ENCODE measurements around the gene CREB3L2. TPM values are rescaled to one million over a fixed set of nuclear protein-coding genes. Genes with fewer than 3 reads are reported as not detected.

Gene CREB3L2
- total and polyA plus RNA-seq, 2 of the 13 experiments (the other 11 are each of a cell fraction or from before 2014, with no cell fraction given) = 22.1 to 41.1 TPM

- no peak overlapping the region for H3K4me2 ChIP-seq (ENCODE audit: low read depth, low read length)
- H3K9ac ChIP-seq (ENCODE audit: insufficient read depth, low read depth, low read length) = no peak overlapping the region
- BruUV-seq (replicated peaks) = no TSS peak
- in situ Hi-C loops (cut with HindIII; ENCODE audit: extremely low pct_ligation_motif_present, low pct_unique_long_range_greater_than_20kb) = no loop called here
- intact Hi-C loops (cut with micrococcal nuclease; ENCODE audit: unreplicated experiment) = no loop called here
- H3K27ac ChIP-seq (ENCODE audit: extremely low read length, insufficient read depth, low read length) = no peak overlapping the region
- peaks cover 13 to 58% of the 10 kb centered on the region in 2 experiments for H3K36me3 ChIP-seq (replicated peaks in 1 of 2; ENCODE audit: control insufficient read depth in 1 of 2, insufficient read depth in 2 of 2, low read length in 2 of 2)
- TF ChIP-seq MTF2 (CRISPR knock-in tag; IDR thresholded peaks at IDR 0.05; ENCODE audit: borderline replicate concordance) = no peak
- peaks cover 98% of the 10 kb centered on the region for H3K79me2 ChIP-seq (ENCODE audit: insufficient read depth, low read length)
- DNase-seq (ENCODE audit: low spot score) (no peak), ATAC-seq (no peak), FAIRE-seq (no peak)
- peaks cover 100% of the 10 kb centered on the region for H3K4me1 ChIP-seq (ENCODE audit: insufficient read depth, low read length)
- no peaks in the 10 kb centered on the region for H3K27me3 ChIP-seq (ENCODE audit: control insufficient read depth in 1 of 2, insufficient read depth in 2 of 2, low read length in 2 of 2)
- H4K20me1 ChIP-seq (ENCODE audit: insufficient read depth, low read length) = peaks cover 13% of the 10 kb centered on the region
- POLR2A ChIA-PET = interaction anchor here (0.9 to 1.5 kb wide), 4 partner anchors 9 to 20 kb away, joined by 3 read pairs; partner anchors contain the start of gene CREB3L2
- H3K9me3 ChIP-seq (ENCODE audit: low read length) = peaks cover 4% of the 10 kb centered on the region; the same call in 1 of the 2 replicates
- CTCF ChIA-PET (ENCODE audit: low intra/inter-chr PET ratio, low total read pairs) = no interaction called here
- no peak overlapping the region for H2AFZ ChIP-seq (ENCODE audit: low read length)
- 92% methylated on average over 4 of the region's 4 CpGs for WGBS (ENCODE audit: low lambda C conversion rate)
- H3K4me3 ChIP-seq (replicated peaks in 1 of 3; ENCODE audit: insufficient read depth in 1 of 3, low read depth in 2 of 3, low read length in 3 of 3) = no peak overlapping the region
Measured at GRCh38 chr7:137981668-137982067, 20.2 kb downstream of the CREB3L2 start.

- peaks cover 100% of the 10 kb centered on the region for H3K4me1 ChIP-seq (ENCODE audit: insufficient read depth, low read length)
- H3K9ac ChIP-seq (ENCODE audit: insufficient read depth, low read depth, low read length) = no peak overlapping the region
- no peak for FAIRE-seq
- no peaks in the 10 kb centered on the region for H3K27me3 ChIP-seq (ENCODE audit: control insufficient read depth in 1 of 2, insufficient read depth in 2 of 2, low read length in 2 of 2)
- intact Hi-C loops (cut with micrococcal nuclease; ENCODE audit: unreplicated experiment) (no loop called here), in situ Hi-C loops (cut with HindIII; ENCODE audit: extremely low pct_ligation_motif_present, low pct_unique_long_range_greater_than_20kb) (no loop called here)
- H3K4me2 ChIP-seq (ENCODE audit: low read depth, low read length) = no peak overlapping the region
- H3K9me3 ChIP-seq (ENCODE audit: low read length) = peaks cover 4% of the 10 kb centered on the region; the same call in 1 of the 2 replicates
- no peak for ATAC-seq
- POLR2A ChIA-PET = interaction anchor here (1.1 to 1.5 kb wide), 2 partner anchors 10 to 21 kb away, joined by 3 read pairs; partner anchors contain the start of gene CREB3L2
- no peak for DNase-seq (ENCODE audit: low spot score)
- CTCF ChIA-PET (ENCODE audit: low intra/inter-chr PET ratio, low total read pairs) = no interaction called here
- H3K4me3 ChIP-seq (replicated peaks in 1 of 3; ENCODE audit: insufficient read depth in 1 of 3, low read depth in 2 of 3, low read length in 3 of 3) = no peak overlapping the region
- no TSS peak for BruUV-seq (replicated peaks)
- H2AFZ ChIP-seq (ENCODE audit: low read length) = no peak overlapping the region
- peaks cover 13 to 59% of the 10 kb centered on the region in 2 experiments for H3K36me3 ChIP-seq (replicated peaks in 1 of 2; ENCODE audit: control insufficient read depth in 1 of 2, insufficient read depth in 2 of 2, low read length in 2 of 2)
- H3K27ac ChIP-seq (ENCODE audit: extremely low read length, insufficient read depth, low read length) = no peak overlapping the region
- peaks cover 98% of the 10 kb centered on the region for H3K79me2 ChIP-seq (ENCODE audit: insufficient read depth, low read length)
- peaks cover 14% of the 10 kb centered on the region for H4K20me1 ChIP-seq (ENCODE audit: insufficient read depth, low read length)
- TF ChIP-seq GLI4 (CRISPR knock-in tag; IDR thresholded peaks at IDR 0.05; ENCODE audit: borderline replicate concordance) (no peak), LCORL (IDR thresholded peaks at IDR 0.05) (no peak), LCORL (CRISPR knock-in tag; IDR thresholded peaks at IDR 0.05) (no peak), PREB (CRISPR knock-in tag; IDR thresholded peaks at IDR 0.05) (no peak), PLSCR1 (CRISPR knock-in tag; IDR thresholded peaks at IDR 0.05; ENCODE audit: borderline replicate concordance) (no peak), TCF12 (IDR thresholded peaks at IDR 0.05) (no peak), TCF12 (CRISPR knock-in tag; IDR thresholded peaks at IDR 0.05) (no peak), NCOA1 (CRISPR knock-in tag; IDR thresholded peaks at IDR 0.05) (no peak), ZNF10 (CRISPR knock-in tag; IDR thresholded peaks at IDR 0.05; ENCODE audit: borderline replicate concordance, low read depth) (no peak), NCOA5 (CRISPR knock-in tag; IDR thresholded peaks at IDR 0.05) (no peak), ZNF577 (CRISPR knock-in tag; IDR thresholded peaks at IDR 0.05; ENCODE audit: borderline replicate concordance, low read depth) (no peak), CCAR2 (optimal IDR thresholded peaks at IDR 0.05; ENCODE audit: low read depth, low read length) (no peak), IRF9 (CRISPR knock-in tag; IDR thresholded peaks at IDR 0.05; ENCODE audit: borderline replicate concordance) (no peak), CCDC6 (CRISPR knock-in tag; IDR thresholded peaks at IDR 0.05) (no peak)
Measured at GRCh38 chr7:137981175-137981574, 20.7 kb downstream of the CREB3L2 start.
